IMR-90 (cell line): ENCODE data around the gene DHX38. TPM values are rescaled to one million over a fixed set of nuclear protein-coding genes. Genes with fewer than 3 reads are reported as not detected.

Experiments used
- ATAC-seq: fragments of 200-7000 bp; cut with Tn5 transposase; 2 replicates; pipeline ENCODE4 v1.9.1; 2020; ENCODE audit warnings: low read depth, mild to moderate bottlenecking, moderate library complexity
- BruUV-seq: library from RNA; stranded (reverse); fragments of 400-500 nt; replicated peaks from 2 replicates; lab custom pipeline; 2021; lab: Mats Ljungman, UMichigan
- CTCF ChIA-PET: fragments of 300-600 bp; formaldehyde crosslinking; extraction: SDS; loops from one replicate; lab custom pipeline; 2021; ENCODE audit warnings: antibody characterized with exemption; lab: Yijun Ruan, JAX
- POLR2A ChIA-PET: fragments of 300-600 bp; sonication (Branson Sonifier 250); formaldehyde crosslinking; loops from one replicate; lab custom pipeline; 2022; ENCODE audit warnings: antibody characterized with exemption; ENCODE audit not compliant: unreplicated experiment; lab: Charles Lee
- DNase-seq: peaks from one replicate; pipeline ENCODE4 v3.0.0; 2013
- H2AFZ ChIP-seq: replicated peaks from 2 replicates; pipeline ENCODE3; 2013; ENCODE audit warnings: low read length, mild to moderate bottlenecking; ENCODE audit not compliant: poor library complexity
- H2AK5ac ChIP-seq: 2 replicates; pipeline ENCODE4 v1.6.1; 2013; ENCODE audit warnings: low read depth, low read length, inconsistent platforms
- H2AK9ac ChIP-seq: replicated peaks from 2 replicates; pipeline ENCODE3; 2013; ENCODE audit warnings: mild to moderate bottlenecking, low read depth, low read length, moderate library complexity; ENCODE audit not compliant: poor library complexity
- H2BK120ac ChIP-seq: 2 replicates; pipeline ENCODE4 v1.6.1; 2013; ENCODE audit warnings: low read depth, low read length, inconsistent platforms
- H2BK15ac ChIP-seq: 3 replicates; pipeline ENCODE4 v1.6.1; 2013; ENCODE audit warnings: low read depth, low read length, inconsistent platforms
- H2BK20ac ChIP-seq: 2 replicates; pipeline ENCODE4 v1.6.1; 2013; ENCODE audit warnings: low read depth, mild to moderate bottlenecking, inconsistent platforms, low read length, moderate library complexity
- H2BK5ac ChIP-seq: 2 replicates; pipeline ENCODE4 v1.6.1; 2013; ENCODE audit warnings: mild to moderate bottlenecking, low read depth, low read length, inconsistent platforms; ENCODE audit not compliant: poor library complexity, severe bottlenecking
- H3K14ac ChIP-seq: replicated peaks from 2 replicates; pipeline ENCODE4 v1.6.1; 2013; ENCODE audit warnings: low read depth, low read length, inconsistent platforms
- H3K18ac ChIP-seq: 2 replicates; pipeline ENCODE4 v1.6.1; 2013; ENCODE audit warnings: low read depth, low read length, control low read depth
- H3K23ac ChIP-seq: 2 replicates; pipeline ENCODE4 v1.6.1; 2013; ENCODE audit warnings: low read depth, low read length, inconsistent platforms
- H3K27ac ChIP-seq: 2 replicates; pipeline ENCODE4 v1.5.1; 2013; ENCODE audit warnings: mild to moderate bottlenecking, control low read depth, low read length; ENCODE audit not compliant: insufficient read depth
- H3K27me3 ChIP-seq: 2 replicates; pipeline ENCODE4 v1.6.1; 2013; ENCODE audit warnings: low read length; ENCODE audit not compliant: control insufficient read depth, insufficient read depth
- H3K36me3 ChIP-seq: 2 replicates; pipeline ENCODE4 v1.6.1; 2013; ENCODE audit warnings: low read length, mixed read lengths; ENCODE audit not compliant: control insufficient read depth, insufficient read depth
- H3K4ac ChIP-seq: 2 replicates; pipeline ENCODE4 v1.6.1; 2013; ENCODE audit warnings: low read depth, low read length, inconsistent platforms
- H3K4me1 ChIP-seq: 2 replicates; pipeline ENCODE4 v1.6.1; 2013; ENCODE audit warnings: low read length, mixed read lengths; ENCODE audit not compliant: control insufficient read depth, insufficient read depth
- H3K4me2 ChIP-seq: 2 replicates; pipeline ENCODE4 v1.6.1; 2013; ENCODE audit warnings: low read depth, mild to moderate bottlenecking, control low read depth, low read length, moderate library complexity
- H3K4me3 ChIP-seq: 2 replicates; pipeline ENCODE4 v1.5.1; 2013; ENCODE audit warnings: low read depth, mild to moderate bottlenecking, control low read depth, low read length, moderate library complexity; ENCODE audit not compliant: insufficient read depth
- H3K56ac ChIP-seq: 2 replicates; pipeline ENCODE4 v1.6.1; 2013; ENCODE audit warnings: low read length, inconsistent platforms; ENCODE audit not compliant: insufficient read depth; ENCODE audit errors: extremely low read depth
- H3K79me1 ChIP-seq, 2 experiments: 2 replicates each; pipeline ENCODE4 v1.6.1; 2013; ENCODE audit warnings: low read length in 2 of 2, inconsistent platforms in 1 of 2, low read depth in 1 of 2
- H3K9ac ChIP-seq: 2 replicates; pipeline ENCODE4 v1.6.1; 2013; ENCODE audit warnings: low read depth, low read length, control low read depth
- H3K9me1 ChIP-seq: 2 replicates; pipeline ENCODE4 v1.6.1; 2013; ENCODE audit warnings: low read length, inconsistent platforms; ENCODE audit not compliant: insufficient read depth
- H3K9me3 ChIP-seq: 2 replicates; pipeline ENCODE4 v1.6.1; 2013; ENCODE audit warnings: low read length; ENCODE audit not compliant: control insufficient read depth, insufficient read depth
- H4K20me1 ChIP-seq: 2 replicates; pipeline ENCODE4 v1.6.1; 2013; ENCODE audit warnings: low read length, inconsistent platforms; ENCODE audit not compliant: insufficient read depth
- H4K5ac ChIP-seq: 2 replicates; pipeline ENCODE4 v1.6.1; 2013; ENCODE audit warnings: mild to moderate bottlenecking, low read depth, low read length, control low read depth
- H4K8ac ChIP-seq, 2 experiments: 2 replicates each; pipeline ENCODE4 v1.6.1; 2013; ENCODE audit warnings: low read depth in 2 of 2, low read length in 2 of 2, control low read depth in 1 of 2, inconsistent platforms in 1 of 2
- H4K91ac ChIP-seq: 2 replicates; pipeline ENCODE4 v1.6.1; 2013; ENCODE audit warnings: low read depth, low read length, inconsistent platforms; ENCODE audit not compliant: insufficient read depth
- BHLHE40 ChIP-seq: fragments of 150-350 bp; IDR thresholded peaks from 2 replicates; pipeline ENCODE4 v1.6.1; 2016; ENCODE audit warnings: mild to moderate bottlenecking, low read depth, low read length
- CEBPB ChIP-seq: IDR thresholded peaks from 2 replicates; pipeline ENCODE4 v1.6.1; 2012; ENCODE audit warnings: low read depth, low read length, improper control_type of control experiment
- CHD1 ChIP-seq: IDR thresholded peaks from 2 replicates; pipeline ENCODE4 v1.6.1; 2012; ENCODE audit warnings: low read depth, low read length, improper control_type of control experiment
- FOS ChIP-seq: fragments of 150-350 bp; IDR thresholded peaks from 2 replicates; pipeline ENCODE4 v1.6.1; 2016; ENCODE audit warnings: low read depth, low read length
- MAFK ChIP-seq: IDR thresholded peaks from 2 replicates; pipeline ENCODE4 v1.6.1; 2012; ENCODE audit warnings: low read depth, low read length, improper control_type of control experiment
- MAZ ChIP-seq: IDR thresholded peaks from 2 replicates; pipeline ENCODE4 v1.6.1; 2012; ENCODE audit warnings: low read depth, mild to moderate bottlenecking, low read length, improper control_type of control experiment, moderate library complexity, borderline replicate concordance
- MXI1 ChIP-seq: IDR thresholded peaks from 2 replicates; pipeline ENCODE4 v1.6.1; 2012; ENCODE audit warnings: low read depth, mild to moderate bottlenecking, low read length, moderate library complexity, borderline replicate concordance
- NFE2L2 ChIP-seq: fragments of 150-350 bp; IDR thresholded peaks from 2 replicates; pipeline ENCODE4 v1.6.1; 2016; ENCODE audit warnings: low read depth, mild to moderate bottlenecking, low read length
- POLR2A ChIP-seq: IDR thresholded peaks from 2 replicates; pipeline ENCODE4 v1.6.1; 2012; ENCODE audit warnings: mild to moderate bottlenecking, low read depth, low read length
- RAD21 ChIP-seq: IDR thresholded peaks from 2 replicates; pipeline ENCODE4 v1.6.1; 2012; ENCODE audit warnings: low read length, improper control_type of control experiment
- RCOR1 ChIP-seq: IDR thresholded peaks from 2 replicates; pipeline ENCODE4 v1.6.1; 2012; ENCODE audit warnings: mild to moderate bottlenecking, low read length, improper control_type of control experiment; ENCODE audit not compliant: insufficient replicate concordance
- RFX5 ChIP-seq: IDR thresholded peaks from 2 replicates; pipeline ENCODE4 v1.8.0; 2012; ENCODE audit warnings: low read depth, mild to moderate bottlenecking, low read length, moderate library complexity
- SMC3 ChIP-seq: fragments of 150-350 bp; IDR thresholded peaks from 2 replicates; pipeline ENCODE4 v1.6.1; 2016; ENCODE audit warnings: low read depth, mild to moderate bottlenecking, antibody characterized with exemption, low read length, moderate library complexity
- USF2 ChIP-seq: fragments of 150-350 bp; IDR thresholded peaks from 2 replicates; pipeline ENCODE4 v1.6.1; 2017; ENCODE audit warnings: mild to moderate bottlenecking, antibody characterized with exemption, low read length, low read depth
- WGBS, 2 experiments: methylation state at CpG; one replicate each; pipeline versions ENCODE4 v1.1.5 to v1.1.7; 2013; ENCODE audit warnings: missing lambda C conversion rate in 2 of 2; ENCODE audit not compliant: insufficient read length in 1 of 2; ENCODE audit errors: extremely low coverage in 2 of 2; 5-methylcytosine and 5-hydroxymethylcytosine counted together
- dilution Hi-C: fragments of 300-500 bp; cut with HindIII; formaldehyde crosslinking; loops from one replicate; pipeline ENCODE4 v1.14.3; 2018; ENCODE audit warnings: low sequenced_read_pairs; ENCODE audit not compliant: unreplicated experiment
- in situ Hi-C: fragments of 300-500 bp; cut with MboI; formaldehyde crosslinking; loops from 3 replicates; pipeline ENCODE4 v1.14.3; 2019; ENCODE audit warnings: low sequenced_read_pairs, inconsistent platforms, mixed read lengths
- intact Hi-C: fragments of 100-400 bp; cut with micrococcal nuclease; formaldehyde crosslinking; loops from 2 replicates; pipeline ENCODE4 v1.10.0; 2022
- polyA plus RNA-seq, 3 experiments: library from polyadenylated mRNA; depleted of rRNA; stranded (reverse); fragments of >200 nt; gene quantifications; 2 replicates each; pipeline ENCODE4 v1.2.3, GENCODE V29; 2012; ENCODE audit warnings: low replicate concordance in 1 of 3
- total RNA-seq: library from RNA; depleted of rRNA; stranded (reverse); fragments of >200 nt; gene quantifications from 2 replicates; pipeline ENCODE4 v1.2.3, GENCODE V29; 2012
- TF ChIP-seq, protein P1 (sequence below): fragments of 150-350 bp; IDR thresholded peaks from 2 replicates; pipeline ENCODE4 v1.6.1; 2016; ENCODE audit warnings: low read depth, mild to moderate bottlenecking, low read length, moderate library complexity, borderline replicate concordance
- TF ChIP-seq, protein P2 (sequence below): conservative IDR thresholded peaks from 2 replicates; pipeline ENCODE4 v1.5.1; 2012; ENCODE audit warnings: mild to moderate bottlenecking, low read depth, low read length, improper control_type of control experiment

The DHX38 gene
- total and polyA plus RNA-seq, 2 of the 4 experiments (the other 2 are of a cell fraction): 45.4 to 49.6 TPM

DNA sequence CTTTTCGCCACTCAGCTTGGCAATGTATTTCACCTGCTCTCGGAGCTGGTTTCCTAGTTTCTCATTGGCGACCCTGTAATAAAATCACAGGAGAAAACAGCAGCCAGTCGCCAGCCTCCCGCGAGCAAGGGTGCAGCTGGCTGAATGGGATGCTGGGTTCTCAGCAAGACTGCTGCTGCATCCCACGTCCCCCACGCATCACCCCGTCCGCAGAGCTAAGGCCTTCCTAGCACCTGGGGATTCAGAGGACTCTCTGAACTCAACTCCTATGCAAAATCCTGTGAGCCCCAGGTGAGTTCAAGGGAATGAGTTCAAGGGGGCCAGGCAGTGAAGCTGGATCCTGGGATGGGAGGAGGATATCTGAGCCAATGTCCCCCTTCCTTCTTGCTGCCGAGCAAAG is 29.3 kb downstream of the DHX38 start:
- Histone ChIP-seq H3K23ac (no peak overlapping the region), H4K8ac (no peak overlapping the region), H3K9me1 (no peaks in the 10 kb centered on the region), H3K27me3 (no peaks in the 10 kb centered on the region; the same call in 1 of the 2 replicates), H3K9ac (no peak overlapping the region), H2BK120ac (no peak overlapping the region), H3K9me3 (no peaks in the 10 kb centered on the region), H4K20me1 (0 out of 2 replicates have a peak, but pooled peaks cover 4% of the 10 kb centered on the region), H3K4me3 (no peak overlapping the region), H2BK5ac (no peak overlapping the region), H3K4me2 (no peak overlapping the region), H2BK20ac (no peak overlapping the region), H2AK9ac (no peak overlapping the region), H2AK5ac (no peak overlapping the region), H4K5ac (no peak overlapping the region), H2AFZ (no peak overlapping the region), H3K27ac (no peak overlapping the region), H3K56ac (no peak overlapping the region), H3K36me3 (no peaks in the 10 kb centered on the region), H3K4me1 (no peaks in the 10 kb centered on the region), H3K14ac (no peak overlapping the region), H3K4ac (no peak overlapping the region), H3K18ac (no peak overlapping the region), H4K91ac (no peak overlapping the region), H3K79me1 (no peaks in the 10 kb centered on the region), H2BK15ac (no peak overlapping the region)
- POLR2A ChIA-PET: no interaction called here
- no peak for DNase-seq
- no peak for ATAC-seq
- TF ChIP-seq RCOR1: no peak
- TF ChIP-seq SMC3: no peak
- TF ChIP-seq NFE2L2: no peak
- no peak for TF ChIP-seq RAD21
- no peak for TF ChIP-seq USF2
- no peak for TF ChIP-seq MAZ
- no peak for TF ChIP-seq CEBPB
- TF ChIP-seq BHLHE40: no peak
- TF ChIP-seq MAFK: no peak
- TF ChIP-seq MXI1: no peak
- TF ChIP-seq FOS: no peak
- TF ChIP-seq RFX5: no peak
- TF ChIP-seq, protein P1, sequence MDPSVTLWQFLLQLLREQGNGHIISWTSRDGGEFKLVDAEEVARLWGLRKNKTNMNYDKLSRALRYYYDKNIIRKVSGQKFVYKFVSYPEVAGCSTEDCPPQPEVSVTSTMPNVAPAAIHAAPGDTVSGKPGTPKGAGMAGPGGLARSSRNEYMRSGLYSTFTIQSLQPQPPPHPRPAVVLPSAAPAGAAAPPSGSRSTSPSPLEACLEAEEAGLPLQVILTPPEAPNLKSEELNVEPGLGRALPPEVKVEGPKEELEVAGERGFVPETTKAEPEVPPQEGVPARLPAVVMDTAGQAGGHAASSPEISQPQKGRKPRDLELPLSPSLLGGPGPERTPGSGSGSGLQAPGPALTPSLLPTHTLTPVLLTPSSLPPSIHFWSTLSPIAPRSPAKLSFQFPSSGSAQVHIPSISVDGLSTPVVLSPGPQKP: no peak
- TF ChIP-seq CHD1: no peak
- TF ChIP-seq POLR2A: no peak
- TF ChIP-seq, protein P2, sequence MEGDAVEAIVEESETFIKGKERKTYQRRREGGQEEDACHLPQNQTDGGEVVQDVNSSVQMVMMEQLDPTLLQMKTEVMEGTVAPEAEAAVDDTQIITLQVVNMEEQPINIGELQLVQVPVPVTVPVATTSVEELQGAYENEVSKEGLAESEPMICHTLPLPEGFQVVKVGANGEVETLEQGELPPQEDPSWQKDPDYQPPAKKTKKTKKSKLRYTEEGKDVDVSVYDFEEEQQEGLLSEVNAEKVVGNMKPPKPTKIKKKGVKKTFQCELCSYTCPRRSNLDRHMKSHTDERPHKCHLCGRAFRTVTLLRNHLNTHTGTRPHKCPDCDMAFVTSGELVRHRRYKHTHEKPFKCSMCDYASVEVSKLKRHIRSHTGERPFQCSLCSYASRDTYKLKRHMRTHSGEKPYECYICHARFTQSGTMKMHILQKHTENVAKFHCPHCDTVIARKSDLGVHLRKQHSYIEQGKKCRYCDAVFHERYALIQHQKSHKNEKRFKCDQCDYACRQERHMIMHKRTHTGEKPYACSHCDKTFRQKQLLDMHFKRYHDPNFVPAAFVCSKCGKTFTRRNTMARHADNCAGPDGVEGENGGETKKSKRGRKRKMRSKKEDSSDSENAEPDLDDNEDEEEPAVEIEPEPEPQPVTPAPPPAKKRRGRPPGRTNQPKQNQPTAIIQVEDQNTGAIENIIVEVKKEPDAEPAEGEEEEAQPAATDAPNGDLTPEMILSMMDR: no peak
- CTCF ChIA-PET: no interaction called here
- in situ Hi-C loops: loop anchor here (10.0 kb wide), 1 partner anchor 342 kb away; no protein-coding TSS in a partner anchor
- intact Hi-C loops: loop anchor here (10.0 kb wide), 4 partner anchors 282 to 1912 kb away; no protein-coding TSS in a partner anchor
- dilution Hi-C loops: no loop called here
- BruUV-seq: no TSS peak
- 86% methylated on average over 2 of the region's 11 CpGs; no CpG with 5 or more reads in 1 of the 2 experiments for WGBS, 2 experiments
